ENCODE results near the gene RAD51B.
"Not testable (repeated sequence)": the region's sequence is repeated elsewhere in the genome, so short reads cannot be mapped to it uniquely, and the experiment has no call there.

Gene RAD51B

DNA sequence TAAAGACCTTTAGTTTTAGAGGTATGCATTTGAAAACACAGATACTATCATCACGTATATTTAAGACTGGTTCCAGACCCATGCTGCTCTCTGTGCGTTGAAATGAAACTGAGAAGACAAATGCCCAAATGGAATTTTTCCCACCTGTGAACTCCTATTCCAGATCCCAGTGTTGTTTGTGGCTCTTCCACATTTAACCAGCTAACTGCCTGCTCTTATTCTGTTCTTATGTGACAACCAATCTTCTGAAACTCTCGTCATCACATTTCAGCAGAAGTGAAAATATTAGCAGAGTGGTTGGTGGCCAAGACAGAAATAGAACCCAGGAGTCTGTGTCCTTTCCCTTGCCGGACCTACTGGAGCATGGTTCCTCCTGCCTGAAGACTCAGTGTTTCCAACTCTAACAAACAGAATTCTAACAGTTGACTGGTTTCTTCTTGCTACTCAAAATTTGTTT is 460.2 kb downstream of the RAD51B start:
- no peak for DNase-seq (ENCODE audit: low spot score)

DNA sequence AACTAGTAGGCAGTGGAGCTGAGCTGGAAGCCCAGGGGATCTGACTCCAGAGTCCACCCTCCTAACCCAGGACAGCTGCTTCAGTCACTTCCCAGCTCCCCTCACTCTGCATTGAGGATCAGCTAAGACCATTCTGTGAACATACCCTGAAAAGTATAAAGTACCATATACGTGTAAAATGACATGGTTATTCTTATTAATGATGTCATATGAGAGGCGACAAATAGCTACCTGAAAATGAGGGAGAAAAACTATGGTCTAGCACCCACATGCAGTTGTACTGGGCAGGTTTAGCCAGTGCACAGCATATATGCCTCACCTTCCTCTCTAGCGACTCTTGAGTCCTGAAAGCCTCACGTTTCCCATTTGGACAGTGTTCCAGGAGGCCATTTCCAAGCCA is 461.9 kb downstream of the RAD51B start:
- DNase-seq (ENCODE audit: low spot score), result no peak

DNA sequence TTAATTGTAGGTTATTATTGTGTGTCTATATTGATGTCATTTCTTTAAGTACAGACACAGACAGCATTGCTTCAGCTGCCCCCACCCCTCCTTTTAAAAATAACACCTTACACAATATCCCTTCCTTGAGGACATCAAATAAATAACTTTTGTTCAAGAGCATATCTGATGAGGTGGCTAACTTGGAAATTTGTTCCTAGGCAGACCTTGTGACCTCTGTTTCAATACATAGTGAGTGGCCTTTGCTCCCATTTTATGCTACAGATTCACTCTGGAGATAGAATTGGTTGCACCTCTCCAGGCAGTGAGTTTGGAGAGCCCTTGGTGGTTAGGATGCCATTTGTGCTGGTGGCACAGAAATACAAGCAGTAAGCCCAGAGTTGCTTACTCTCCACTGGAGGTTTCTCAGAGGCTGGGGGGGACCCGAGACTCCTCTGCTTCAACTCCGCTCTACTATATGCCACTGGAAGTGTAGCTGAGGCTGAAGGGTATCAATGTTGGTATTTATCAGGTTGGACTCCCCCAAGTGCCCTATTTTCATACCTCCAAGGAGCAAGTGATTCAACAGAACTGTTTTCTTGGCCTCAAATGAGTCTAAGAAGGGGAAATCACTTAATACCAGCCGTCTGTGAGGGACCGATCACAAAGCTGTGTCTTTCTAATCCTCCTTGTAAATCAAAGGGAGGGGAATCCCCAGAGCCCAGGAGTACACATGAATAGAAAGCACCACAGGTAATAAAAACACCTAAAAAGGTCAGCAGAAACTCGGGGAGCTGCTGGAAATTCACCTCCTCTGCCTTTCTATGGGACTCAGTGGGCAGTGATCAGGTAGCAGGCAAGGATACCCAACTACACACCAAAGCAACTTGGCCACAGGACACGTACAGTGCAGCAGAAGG is 463.1 kb downstream of the RAD51B start:
- no peak for DNase-seq (ENCODE audit: low spot score)

DNA sequence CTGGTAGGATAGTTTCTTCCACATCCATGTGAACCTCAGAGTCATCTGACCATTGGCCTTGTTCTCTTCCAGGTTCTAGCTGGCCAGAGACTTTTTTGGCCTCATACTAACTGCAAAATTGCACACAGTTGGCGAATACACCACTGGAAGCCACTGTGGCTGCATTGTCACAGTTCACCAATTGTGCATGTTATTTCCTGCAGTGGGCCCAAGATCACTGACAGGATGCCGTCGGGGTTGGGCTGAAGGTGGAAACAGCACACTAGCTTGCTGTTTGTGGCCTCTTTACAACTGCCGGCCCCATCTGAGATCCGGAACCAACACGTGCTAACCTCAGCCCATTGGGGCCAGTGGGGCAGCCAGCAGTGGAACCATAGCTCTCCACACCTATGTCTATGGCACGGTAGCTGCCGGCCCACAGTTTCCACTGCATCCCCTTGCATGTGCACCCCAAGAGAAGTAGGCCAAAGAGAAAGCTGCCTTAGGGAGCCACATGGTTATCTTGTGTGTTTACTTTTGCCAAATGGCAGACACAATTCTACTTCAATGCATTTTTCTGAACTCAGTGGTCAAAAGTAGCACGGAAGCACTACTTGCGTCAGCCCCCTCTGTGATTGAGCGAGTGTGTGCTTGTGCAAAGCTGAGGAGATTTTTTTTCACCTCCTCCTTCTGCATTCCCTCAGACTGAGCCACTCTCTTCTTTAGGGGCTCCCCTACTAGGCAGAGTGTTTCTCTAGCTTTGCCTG is 464.0 kb downstream of the RAD51B start:
- DNase-seq (ENCODE audit: low spot score), result no peak

DNA sequence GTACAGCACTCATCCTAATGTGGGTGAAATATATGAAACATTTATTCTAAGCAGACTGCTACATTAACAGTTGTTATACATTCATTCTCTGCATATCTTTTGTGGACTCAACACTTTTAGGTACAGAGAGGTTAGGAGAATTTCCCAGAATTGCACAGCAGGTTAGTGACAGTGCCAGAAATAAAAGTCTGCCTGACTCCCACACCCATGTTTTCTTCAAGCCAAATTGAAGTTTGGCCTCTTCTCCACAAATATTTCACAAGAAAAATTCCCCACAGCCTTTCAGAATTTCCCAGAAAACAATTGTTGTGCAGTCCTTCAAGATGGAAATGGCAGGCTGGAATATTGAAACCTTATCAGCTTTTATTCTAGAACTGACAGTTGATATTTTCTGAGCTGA is 464.8 kb downstream of the RAD51B start:
- no peak for DNase-seq (ENCODE audit: low spot score)

DNA sequence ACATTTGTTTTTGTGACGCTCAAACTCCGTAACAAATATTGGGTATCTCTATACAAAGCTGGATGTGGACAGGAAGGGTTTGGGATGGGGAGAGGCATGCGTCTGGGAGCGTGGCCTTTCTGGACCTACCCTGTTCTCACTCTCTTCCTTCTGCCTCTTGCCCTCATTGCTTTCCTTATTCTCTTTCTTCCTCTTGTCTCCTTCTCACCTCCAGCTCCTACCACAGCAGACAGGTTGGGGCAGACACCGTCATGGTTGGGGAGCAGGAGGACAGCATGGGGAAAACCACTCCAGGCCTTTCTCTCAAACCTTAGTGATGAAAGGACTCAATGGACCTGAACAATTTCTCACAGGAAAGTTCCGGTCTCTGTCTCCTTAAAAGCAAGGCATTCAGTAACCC is 465.3 kb downstream of the RAD51B start:
- DNase-seq (ENCODE audit: low spot score), result no peak

DNA sequence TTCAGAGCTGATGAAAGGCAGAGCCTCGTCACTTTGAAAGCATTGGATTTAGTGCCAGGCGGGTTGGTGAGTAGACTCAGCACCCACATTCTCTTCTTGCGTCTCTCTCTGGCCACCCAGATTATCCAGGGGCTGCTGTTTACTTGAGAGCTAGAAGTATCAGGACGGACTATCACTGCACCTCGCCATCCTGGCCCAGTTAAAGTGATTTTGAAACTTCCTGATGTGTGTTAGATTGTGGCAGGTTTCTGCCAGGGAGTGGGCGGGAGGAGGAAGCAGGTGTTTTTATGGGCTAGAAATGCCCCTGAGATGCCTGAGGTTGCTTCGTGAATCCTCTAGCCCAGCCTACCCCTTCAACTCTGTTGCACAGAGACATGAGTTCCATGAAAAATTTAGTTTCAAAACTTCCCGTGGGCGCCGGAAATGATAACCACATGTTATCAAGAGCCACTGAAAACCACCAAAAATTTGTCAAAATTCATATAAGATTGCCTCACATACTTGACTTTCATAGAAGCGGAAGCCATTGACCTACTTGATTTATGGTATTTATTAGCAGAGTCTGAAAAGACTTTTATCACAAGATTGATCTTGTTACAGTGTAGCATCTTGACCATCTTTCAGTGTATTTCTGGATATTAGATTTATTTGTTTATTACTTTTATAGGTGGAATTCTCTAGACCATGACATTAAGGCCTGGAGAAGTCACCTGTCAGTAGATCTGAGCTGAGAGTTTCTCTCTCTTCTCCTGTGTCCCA is 466.0 kb downstream of the RAD51B start:
- no peak for DNase-seq (ENCODE audit: low spot score)

DNA sequence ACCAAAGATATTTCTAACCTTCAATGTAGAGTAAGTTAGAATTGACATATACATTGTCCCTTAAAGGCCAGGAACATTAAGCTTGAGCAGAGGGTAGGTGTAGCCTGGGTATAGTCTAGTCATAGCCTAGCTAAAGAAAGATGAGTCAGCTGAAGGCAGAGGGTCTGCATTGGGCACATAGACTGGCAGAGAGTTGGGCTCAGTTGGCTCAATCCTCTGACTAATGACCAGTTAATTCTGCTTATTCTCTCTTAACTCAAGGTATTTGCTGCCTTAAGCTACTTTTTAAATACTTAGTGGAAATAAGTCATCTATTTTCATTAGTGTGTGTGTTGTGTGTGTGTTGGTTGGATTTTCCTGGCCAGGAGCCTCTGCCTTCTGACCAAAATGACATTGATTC is 467.1 kb downstream of the RAD51B start:
- DNase-seq (ENCODE audit: low spot score), result no peak

DNA sequence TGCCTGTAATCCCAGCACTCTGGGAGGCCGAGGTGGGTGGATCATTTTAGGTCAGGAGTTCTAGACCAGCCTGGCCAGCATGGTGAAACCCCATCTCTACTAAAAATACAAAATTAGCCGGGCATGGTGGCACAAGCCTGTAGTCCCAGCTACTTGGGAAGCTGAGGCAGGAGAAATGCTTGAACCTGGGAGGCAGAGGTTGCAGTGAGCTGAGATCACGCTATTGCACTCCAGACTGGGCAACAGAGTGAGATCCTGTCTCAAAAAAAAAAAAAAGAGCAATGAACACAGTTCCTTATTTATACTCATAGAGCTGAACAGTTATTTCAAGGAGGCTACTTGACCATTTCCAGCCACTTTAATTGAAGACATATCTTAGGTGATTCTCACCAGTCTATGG is 469.9 kb downstream of the RAD51B start:
- not testable (repeated sequence) for DNase-seq (ENCODE audit: low spot score)

DNA sequence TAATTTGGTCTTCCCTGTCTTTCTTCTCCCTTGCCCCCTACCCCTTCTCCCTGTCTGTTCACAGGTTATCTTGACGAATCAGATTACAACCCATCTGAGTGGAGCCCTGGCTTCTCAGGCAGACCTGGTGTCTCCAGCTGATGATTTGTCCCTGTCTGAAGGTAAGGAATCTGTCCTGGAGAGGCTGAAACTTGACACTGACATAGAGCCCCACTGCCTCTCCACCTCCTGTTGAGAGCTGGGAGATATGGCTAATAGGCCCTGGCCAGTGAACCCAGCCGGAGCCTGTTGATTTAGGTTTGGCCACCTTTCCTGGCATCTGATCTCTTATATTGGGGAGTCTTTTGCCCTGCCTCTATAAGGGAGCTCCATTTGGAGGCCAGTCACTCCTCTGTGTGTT is 472.2 kb downstream of the RAD51B start:
- no peak for DNase-seq (ENCODE audit: low spot score)

DNA sequence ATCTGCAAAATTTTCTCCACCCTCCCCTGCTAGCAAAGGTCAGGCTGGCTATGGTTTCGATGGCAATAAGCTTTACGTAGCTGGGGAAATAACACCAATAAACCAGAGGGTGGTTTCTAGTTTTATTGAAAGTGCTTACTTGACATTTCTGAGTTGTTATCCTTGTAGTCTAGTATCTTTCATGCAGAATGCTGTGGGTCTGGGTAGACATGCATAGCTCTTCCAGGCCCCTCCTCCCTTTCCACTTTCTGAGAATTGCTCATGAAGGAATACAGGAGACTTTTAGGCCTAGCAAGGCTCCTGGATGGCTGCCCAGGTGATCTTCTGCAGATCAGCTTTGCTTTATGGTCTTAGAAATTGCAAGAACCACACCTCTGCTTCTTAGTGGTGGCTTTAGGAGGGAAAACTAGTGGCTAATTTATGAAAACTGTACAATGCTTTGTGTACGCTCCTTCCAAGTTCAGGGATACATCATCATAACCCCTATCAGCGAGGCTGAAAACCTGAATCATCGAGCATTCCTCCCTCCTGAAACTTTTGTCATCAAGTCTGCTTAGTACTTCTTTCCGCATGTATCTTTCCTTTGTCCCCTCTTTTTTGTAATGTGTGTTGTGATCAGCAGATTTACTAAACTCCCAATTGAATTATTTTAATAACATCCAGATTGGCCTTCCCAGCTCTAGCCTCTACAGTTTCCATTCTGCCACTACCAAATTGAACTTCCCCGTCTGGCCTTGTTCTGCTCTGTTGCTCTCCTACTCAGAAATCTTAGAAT is 473.0 kb downstream of the RAD51B start:
- no peak for DNase-seq (ENCODE audit: low spot score)

DNA sequence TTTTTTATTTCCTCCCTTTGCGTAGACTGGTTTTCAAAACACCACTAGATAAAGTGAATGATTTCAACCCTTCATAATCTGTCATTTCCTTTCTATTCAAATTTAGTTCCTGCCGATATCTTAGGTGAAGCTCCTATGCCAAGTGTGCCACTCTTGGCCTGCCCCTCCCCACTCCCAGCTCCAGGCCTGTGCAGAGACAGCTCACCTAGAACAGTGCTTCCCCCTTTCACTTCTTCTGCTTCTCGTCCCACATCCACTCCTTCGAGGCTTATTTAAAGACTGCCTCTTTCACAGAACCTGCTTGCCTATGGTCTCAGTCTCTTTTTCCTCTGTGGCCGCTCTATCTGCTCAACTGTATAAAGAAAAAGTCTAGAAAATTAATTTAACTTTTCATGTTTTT is 473.8 kb downstream of the RAD51B start:
- no peak for DNase-seq (ENCODE audit: low spot score)

DNA sequence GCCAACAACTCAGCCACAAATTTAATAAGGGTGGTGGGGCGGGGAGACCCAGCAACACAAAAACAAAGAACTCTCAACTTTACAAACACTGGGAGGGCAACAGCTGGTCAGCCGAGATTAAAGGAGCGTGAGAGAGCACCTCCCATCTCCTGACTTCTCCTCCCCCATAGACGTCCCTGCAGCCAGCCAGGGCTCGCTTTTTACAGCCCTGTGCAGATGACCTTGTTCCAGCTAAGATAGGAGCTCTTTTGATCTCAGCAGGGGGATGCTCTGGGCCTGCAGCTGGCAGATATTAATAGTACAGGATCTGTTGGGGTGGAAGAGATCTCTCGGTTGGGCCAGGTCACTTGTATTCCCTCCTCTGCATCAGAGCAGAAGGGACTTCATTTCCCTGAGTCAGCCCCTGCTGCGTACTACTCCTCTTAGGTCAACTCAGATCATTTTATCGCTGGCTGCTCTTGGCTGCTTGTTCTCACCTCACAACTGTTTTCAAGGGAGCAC is 475.8 kb downstream of the RAD51B start:
- no peak for DNase-seq (ENCODE audit: low spot score)

DNA sequence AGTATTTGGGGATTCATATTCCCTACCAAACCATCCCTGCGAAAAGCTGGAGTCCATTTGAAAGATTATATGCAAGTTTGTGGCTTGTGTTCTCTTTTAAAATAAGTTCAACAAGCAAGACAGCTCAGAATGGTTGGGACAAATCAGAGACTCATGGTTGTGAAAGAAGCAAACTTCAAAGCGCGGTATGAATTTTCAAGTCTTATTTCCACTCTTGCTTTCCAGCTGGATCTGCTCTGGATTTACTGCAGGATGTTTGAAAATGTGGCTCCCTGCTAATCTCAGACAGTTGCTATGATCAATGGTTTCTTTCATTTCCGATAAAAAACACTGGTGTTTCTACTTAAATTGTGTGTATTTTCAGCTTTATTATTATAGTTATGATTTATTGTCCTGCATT is 477.5 kb downstream of the RAD51B start:
- no peak for DNase-seq (ENCODE audit: low spot score)

DNA sequence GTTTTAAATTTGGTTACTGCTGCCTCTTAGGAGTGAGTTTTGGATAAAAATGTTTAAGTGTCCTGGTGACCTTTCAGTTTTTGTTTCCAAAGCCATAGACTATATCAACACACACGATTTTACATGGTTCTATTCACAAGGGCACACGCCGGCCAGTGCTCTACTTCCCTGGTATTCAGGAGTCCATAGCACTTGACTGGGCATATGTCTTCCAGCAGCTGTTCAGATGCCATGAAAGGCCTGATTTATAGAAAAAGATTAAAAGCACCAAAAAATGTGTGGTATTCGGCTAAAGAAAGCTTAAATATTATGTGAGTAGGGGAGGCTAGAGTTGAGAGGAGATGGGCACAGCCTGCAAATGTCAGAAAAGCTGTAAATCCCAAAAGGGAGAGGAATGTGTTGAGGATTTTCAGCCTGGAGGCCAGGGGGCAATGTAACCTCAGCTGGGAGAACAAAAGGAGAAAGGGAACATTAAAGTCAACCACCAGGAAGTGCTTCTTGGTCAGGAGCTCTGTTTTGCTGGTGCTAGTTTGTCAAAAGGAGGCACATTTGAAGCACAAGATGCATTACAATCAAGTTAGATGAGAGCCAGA is 478.4 kb downstream of the RAD51B start:
- no peak for DNase-seq (ENCODE audit: low spot score)

DNA sequence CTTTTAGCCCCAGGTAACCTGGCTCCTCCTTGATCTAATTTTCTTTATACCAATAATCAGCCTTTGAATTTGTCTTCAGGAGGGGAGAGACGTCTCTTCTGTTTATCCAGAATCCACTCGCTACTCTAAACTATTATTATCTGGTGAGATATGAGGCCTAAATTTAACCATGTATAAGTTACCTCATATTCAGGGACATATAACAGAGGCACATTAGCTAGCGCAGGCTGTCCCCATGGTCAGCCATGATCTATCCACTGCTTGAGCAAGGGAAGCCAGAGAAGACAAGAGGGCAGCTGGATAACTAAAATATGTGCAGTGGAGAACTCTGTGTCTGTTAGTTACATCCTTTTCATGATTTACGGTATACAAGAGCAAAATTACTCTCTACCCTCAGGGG is 481.0 kb downstream of the RAD51B start:
- DNase-seq (ENCODE audit: low spot score), result no peak

DNA sequence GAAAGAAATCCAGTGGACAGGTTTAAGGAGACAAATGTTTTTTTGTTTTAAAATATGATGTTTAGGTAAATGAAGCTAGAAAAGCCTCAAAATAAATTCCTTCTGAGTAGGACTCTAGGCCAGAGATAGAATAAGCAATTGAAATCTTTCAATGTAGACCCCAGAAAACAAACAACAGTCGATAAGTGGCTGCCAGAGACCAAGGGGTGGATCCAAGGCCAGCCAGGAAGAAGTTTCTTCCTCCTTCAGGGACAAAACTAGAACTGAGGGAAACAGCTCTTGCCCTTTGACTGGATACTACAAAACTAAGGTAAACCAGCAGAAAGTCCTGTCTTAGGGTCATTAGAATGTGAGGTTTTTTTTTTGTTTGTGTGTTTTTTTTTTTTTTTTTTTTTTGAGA is 481.6 kb downstream of the RAD51B start:
- DNase-seq (ENCODE audit: low spot score), result no peak

DNA sequence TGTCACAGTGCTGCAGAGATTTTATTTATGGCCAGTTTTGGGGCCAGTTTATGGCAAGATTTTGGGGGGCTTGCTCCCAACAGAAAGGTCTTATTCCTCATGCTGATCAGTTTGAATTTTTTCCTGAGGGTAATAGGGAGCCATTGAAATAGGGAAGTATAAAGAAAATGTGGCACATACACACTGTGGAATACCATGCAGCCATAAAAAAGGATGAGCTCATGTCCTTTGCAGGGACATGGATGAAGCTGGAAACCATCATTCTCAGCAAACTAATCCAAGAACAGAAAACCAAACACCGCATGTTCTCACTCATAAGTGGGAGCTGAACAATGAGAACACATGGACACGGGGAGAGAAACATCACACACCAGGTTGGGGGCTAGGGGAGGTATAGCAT is 483.4 kb downstream of the RAD51B start:
- DNase-seq (ENCODE audit: low spot score), result not testable (repeated sequence)

DNA sequence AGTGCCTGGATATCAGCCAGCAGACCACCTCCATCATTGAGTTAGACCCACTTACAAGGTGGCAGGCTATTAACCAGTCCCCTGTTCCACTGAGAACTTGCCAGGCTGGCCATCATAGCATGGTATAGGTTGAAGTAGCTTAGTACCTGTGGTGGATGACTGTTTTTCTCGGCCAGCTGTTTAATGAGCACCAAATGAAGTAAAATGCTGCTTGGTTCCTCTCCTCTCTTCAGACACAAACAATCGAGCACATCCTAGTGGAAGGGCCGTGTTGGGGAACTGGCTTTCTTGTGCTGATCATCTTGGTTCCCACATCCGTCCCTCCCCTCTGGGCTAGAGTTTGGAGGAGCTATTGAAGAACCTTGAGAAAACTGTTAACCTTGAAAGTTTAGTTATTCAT is 486.2 kb downstream of the RAD51B start:
- DNase-seq (ENCODE audit: low spot score), result no peak

DNA sequence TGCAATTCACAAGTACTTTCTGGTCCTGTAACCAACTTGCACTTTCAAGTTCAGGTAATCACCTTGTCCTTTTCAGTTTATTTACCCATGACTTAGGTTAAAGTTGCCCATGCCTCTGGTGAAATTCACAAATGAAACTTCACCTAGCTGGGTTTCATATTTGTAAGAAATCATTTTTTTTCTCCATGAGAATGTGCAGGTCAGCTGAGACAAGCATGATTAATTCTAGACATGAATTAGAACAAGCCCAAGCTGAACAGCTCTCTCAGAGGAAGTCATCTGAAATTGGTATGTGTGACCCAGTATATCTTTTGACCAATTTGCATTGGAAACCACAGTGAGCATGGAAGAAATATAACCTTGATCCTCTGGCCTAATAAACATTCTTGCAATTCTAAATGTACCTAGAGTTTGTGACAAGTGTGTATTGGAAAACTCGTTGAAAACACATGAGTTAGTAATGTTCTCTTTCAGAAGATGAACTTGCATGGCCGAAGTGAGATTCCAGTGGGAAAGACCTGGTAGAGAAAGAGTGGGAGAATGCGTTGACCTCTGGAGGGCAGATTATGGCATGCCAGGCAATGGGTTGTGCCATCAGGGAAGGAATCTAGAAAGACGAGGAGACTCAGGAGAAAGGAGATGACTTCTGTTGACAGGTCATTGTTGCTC is 486.8 kb downstream of the RAD51B start:
- DNase-seq (ENCODE audit: low spot score), result no peak

Measured in RKO (cell line).